PC-3 (cell line): ENCODE results near the gene VSTM2B.

Experiments used
- CTCF ChIP-seq: fragments of 300-600 bp; sonication (generic); conservative IDR thresholded peaks from 2 replicates; pipeline ENCODE4 v1.5.1; 2017; ENCODE audit warnings: antibody characterized with exemption, low read depth, mild to moderate bottlenecking, low read length
- EZH2 ChIP-seq: fragments of 300-600 bp; sonication (generic); IDR thresholded peaks from one replicate; pipeline ENCODE4 v1.6.1; 2017; ENCODE audit warnings: antibody characterized with exemption, mild to moderate bottlenecking, low read length; ENCODE audit not compliant: unreplicated experiment

- TF ChIP-seq CTCF (no peak), EZH2 (no peak)
These were observed 19.2 kb upstream of the VSTM2B start for GRCh38 chr19:29506619-29506911.
